Measurements from ENCODE around the gene ZNF536. TPM values are rescaled to one million over a fixed set of nuclear protein-coding genes. Genes with fewer than 3 reads are reported as not detected.

The ZNF536 gene
- total RNA-seq, 1 donor from 2014 or later = 9.2 TPM

DNA sequence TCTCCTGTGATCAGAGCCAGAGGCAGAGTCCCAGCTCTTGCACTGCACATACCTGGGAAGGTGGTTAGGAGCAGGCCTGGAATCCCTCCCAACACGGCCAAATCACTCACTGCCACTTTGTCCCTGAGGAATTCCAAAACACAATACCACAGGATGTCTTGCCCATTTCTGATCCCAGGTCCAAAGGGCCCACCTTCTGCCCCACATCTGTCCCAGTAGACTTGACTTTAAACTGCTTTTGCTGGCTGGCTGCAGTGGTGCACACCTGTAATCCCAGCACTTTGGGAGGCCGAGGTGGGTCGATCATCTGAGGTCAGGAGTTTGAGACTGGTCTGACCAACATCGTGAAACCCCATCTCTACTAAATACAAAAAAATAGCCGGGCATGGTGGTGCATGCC lies 18.9 kb downstream of the ZNF536 start:
- peaks cover 53% of the 10 kb centered on the region for H3K27me3 Mint-ChIP-seq
- H3K9me3 Mint-ChIP-seq = no peaks in the 10 kb centered on the region
- H3K4me3 Mint-ChIP-seq = no peak overlapping the region
- H3K27ac Mint-ChIP-seq = no peak overlapping the region
- no peaks in the 10 kb centered on the region for H3K36me3 Mint-ChIP-seq
- peaks cover 7% of the 10 kb centered on the region for H3K4me1 Mint-ChIP-seq (ENCODE audit: unreplicated experiment)
- DNase-seq (ENCODE audit: extremely low spot score, unreplicated experiment) = peak; percentile 27
- TF ChIP-seq CTCF (conservative IDR thresholded peaks at IDR 0.05) = no peak

GRCh38 chr19:30391554-30392551 lies 19.7 kb downstream of the ZNF536 start:
- DNase-seq (ENCODE audit: extremely low spot score, unreplicated experiment) = peak; percentile 55
- peaks cover 54% of the 10 kb centered on the region for H3K27me3 Mint-ChIP-seq
- H3K36me3 Mint-ChIP-seq = no peaks in the 10 kb centered on the region
- H3K9me3 Mint-ChIP-seq = no peaks in the 10 kb centered on the region
- no peak overlapping the region for H3K27ac Mint-ChIP-seq
- peaks cover 7% of the 10 kb centered on the region for H3K4me1 Mint-ChIP-seq (ENCODE audit: unreplicated experiment)
- no peak for TF ChIP-seq CTCF (conservative IDR thresholded peaks at IDR 0.05)
- H3K4me3 Mint-ChIP-seq = no peak overlapping the region

- Mint-ChIP-seq H3K4me3 (no peak overlapping the region), H3K4me1 (ENCODE audit: unreplicated experiment) (peaks cover 7% of the 10 kb centered on the region), H3K27me3 (peaks cover 58% of the 10 kb centered on the region), H3K36me3 (no peaks in the 10 kb centered on the region), H3K9me3 (no peaks in the 10 kb centered on the region), H3K27ac (no peak overlapping the region)
- no peak for TF ChIP-seq CTCF (conservative IDR thresholded peaks at IDR 0.05)
- DNase-seq (ENCODE audit: extremely low spot score, unreplicated experiment) = no peak
Measured at GRCh38 chr19:30393046-30393445, 20.9 kb downstream of the ZNF536 start.

- H3K36me3 Mint-ChIP-seq = no peaks in the 10 kb centered on the region
- DNase-seq (ENCODE audit: extremely low spot score, unreplicated experiment) = no peak
- H3K4me1 Mint-ChIP-seq (ENCODE audit: unreplicated experiment) = peaks cover 7% of the 10 kb centered on the region
- H3K4me3 Mint-ChIP-seq = no peak overlapping the region
- no peak overlapping the region for H3K27ac Mint-ChIP-seq
- TF ChIP-seq CTCF (conservative IDR thresholded peaks at IDR 0.05) = no peak
- H3K9me3 Mint-ChIP-seq = no peaks in the 10 kb centered on the region
- peaks cover 56% of the 10 kb centered on the region for H3K27me3 Mint-ChIP-seq
Measured at GRCh38 chr19:30393729-30394480, 21.7 kb downstream of the ZNF536 start.

DNA sequence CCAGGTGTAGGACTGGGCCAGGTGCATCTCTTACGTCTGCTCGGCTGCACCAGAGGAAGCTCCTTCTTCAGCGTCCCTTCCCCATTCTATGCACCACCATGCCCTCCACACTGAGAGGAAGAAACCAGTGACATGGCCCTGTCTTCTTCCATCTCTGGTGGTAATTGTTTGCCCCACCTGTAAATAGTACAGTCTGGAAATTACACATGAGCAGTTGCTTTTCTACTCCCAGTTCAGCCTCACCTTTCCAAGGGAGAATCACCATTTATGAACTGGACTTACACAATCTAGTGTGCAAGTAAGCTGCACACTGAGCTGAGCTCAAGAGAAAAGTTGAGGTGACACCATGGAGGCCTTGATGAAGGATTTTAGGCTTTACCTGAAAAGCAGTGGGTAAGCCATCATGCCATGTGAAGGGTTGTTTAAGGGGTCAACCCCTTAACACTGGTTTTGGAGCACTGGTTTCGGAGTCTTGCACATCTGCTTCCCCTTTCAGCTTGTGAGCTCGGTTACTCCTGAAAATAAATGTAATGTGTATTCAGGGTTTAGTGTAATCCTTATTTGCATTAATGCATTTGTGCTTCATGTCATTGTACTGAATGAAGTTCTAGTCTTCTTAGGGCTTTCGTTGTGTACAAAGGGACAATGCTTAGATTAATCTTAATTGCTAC lies 22.4 kb downstream of the ZNF536 start:
- Mint-ChIP-seq H3K4me3 (no peak overlapping the region), H3K4me1 (ENCODE audit: unreplicated experiment) (peaks cover 7% of the 10 kb centered on the region), H3K27ac (no peak overlapping the region), H3K27me3 (peaks cover 56% of the 10 kb centered on the region), H3K9me3 (no peaks in the 10 kb centered on the region), H3K36me3 (no peaks in the 10 kb centered on the region)
- no peak for TF ChIP-seq CTCF (conservative IDR thresholded peaks at IDR 0.05)
- DNase-seq (ENCODE audit: extremely low spot score, unreplicated experiment) = no peak
